IPS-NIHi7 (cell line): ENCODE data around the gene CNTNAP2.

Experiments
- DNase-seq: peaks from one replicate; pipeline ENCODE4 v3.0.0; 2012; ENCODE audit warnings: mixed read lengths; ENCODE audit errors: extremely low spot score

Gene CNTNAP2

DNA sequence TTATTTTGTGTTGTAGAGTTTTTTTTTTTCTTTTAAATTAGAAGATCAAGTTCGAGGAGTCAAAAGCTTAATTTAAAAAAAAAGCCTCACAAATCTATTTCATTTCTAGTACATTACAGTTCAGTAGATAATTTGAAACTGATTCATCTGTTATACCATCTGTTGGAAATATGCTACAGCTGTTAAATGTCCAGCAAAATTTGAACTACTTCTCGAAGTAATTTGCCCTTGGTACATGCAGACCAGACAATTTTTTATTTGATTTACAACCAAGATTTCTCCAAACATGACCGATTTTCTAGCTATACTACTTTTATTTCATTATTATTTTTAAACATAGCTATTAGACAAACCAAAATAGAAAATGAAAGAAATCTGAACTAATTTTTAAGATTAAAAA is 647.9 kb downstream of the CNTNAP2 start:
- no peak for DNase-seq

DNA sequence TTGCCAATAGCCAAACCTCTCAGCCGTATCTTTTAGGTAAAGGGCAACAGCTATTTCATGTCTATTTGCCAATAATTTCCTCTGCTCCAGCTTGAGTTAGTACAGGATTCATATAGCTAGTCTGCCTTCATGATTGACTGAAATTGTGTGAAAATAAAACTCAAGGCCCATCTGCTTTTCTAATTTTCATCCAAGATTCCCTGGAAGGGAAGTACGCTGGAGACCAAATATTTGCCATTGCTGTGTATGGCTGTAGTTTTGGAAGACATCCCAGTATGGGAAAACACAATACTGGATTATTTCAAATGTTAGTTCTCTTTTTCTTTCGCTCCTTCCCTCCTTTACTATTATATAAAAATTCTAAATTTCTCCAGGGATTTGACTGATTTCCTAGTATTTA is 652.4 kb downstream of the CNTNAP2 start:
- DNase-seq: no peak

DNA sequence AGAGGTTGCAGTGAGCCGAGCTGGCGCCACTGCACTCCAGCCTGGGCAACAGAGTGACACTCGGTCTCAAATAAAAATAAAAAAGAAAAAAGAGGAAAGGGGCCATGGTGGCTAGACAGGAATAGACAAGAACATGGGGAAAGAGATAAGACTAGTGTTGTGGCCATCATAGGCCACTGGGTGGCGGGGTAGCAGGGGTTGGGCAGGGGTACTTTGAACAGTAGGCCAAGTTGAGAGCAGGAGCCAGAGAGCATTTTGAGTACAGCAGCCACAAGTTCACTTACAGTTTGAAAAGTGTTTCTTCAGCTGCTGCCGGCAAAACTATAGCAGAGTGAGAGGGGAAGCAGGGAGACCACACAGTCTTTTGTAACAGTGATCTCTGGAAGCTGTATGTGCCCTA is 656.0 kb downstream of the CNTNAP2 start:
- DNase-seq: peak; percentile 80

DNA sequence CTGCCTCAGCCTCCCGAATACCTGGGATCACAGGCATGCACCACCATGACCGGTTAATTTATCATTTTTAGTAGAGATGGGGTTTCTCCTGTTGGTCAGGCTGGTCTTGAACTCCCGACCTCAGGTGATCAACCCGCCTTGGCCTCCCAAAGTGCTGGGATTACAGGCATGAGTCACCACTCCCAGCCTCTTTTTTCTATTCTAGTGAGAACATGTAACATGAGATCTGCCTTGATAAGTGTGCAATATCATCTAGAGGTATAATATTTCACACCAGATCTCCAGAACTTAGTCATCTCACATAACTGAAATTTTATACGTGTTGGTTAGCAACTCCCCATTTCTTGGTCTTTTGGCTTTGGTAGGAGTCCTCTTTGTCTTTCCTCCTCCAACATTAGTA is 656.9 kb downstream of the CNTNAP2 start:
- no peak for DNase-seq

DNA sequence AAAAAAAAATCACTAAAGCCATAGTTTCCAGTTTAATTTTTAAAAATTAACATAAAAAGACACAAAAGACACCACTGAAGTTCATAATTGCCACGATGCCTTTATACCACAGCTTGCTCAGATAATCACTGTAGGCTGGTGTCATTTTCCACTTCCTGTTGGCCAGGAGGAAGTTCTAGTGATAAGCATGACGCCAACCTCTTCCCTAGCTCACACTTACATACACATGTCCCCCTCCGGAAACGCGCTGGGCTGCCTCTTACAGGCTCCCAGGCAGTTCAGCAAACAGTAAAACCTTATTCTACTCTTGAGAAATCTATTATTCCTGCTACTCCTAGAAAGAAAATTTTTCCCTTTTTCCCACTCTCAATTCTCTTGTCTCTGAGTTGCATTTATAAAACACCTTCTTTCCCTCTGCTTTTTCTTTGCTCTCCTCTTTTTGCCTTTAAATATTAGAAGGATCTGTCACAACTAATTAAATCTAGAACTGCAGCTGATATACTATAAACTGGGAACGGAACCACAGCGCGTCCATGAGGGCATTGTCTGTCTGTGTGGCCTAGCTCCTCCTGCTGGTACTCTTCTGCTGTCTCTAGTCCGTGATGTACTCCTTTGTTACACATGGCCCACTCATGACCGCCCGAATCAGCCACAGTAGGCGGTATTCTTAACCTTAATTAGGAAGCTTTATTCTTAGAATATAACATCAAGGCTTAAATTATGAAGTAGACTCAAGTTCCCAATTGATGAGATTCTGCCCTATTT is 664.9 kb downstream of the CNTNAP2 start:
- DNase-seq: no peak

DNA sequence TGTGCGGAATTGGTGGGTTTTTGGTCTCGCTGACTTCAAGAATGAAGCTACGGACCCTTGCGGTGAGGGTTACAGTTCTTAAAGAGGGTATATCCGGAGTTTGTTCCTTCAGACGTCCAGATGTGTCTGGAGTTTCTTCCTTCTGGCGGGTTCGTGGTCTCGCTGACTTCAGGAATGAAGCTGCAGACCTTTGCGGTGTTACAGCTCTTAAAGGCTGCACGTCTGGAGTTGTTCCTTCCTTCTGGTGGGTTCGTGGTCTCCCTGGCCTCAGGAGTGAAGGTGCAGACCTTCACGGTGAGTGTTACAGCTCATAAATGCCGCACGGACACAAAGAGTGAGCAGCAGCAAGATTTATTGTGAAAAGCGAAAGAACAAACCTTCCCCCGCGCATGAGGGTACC is 670.7 kb downstream of the CNTNAP2 start:
- no peak for DNase-seq

DNA sequence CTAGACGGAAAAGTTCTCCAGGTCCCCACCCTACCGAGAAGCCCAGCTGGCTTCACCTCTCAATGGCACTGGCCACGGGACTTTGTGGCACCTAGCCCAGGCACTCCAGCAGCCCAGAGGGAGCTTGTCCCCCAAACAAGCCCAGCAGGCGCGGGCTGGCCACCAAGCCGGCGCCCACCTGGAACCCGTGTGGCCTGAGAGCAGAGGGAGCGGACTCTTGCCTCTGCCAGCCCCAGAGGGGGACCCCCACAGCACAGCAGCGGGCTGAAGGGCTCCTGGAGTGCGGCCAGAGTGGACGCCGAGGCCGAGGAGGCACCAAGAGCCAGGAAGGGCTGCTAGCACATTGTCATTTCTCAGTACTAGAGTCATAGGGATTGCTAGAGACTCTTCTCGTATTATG is 671.4 kb downstream of the CNTNAP2 start:
- DNase-seq: no peak

DNA sequence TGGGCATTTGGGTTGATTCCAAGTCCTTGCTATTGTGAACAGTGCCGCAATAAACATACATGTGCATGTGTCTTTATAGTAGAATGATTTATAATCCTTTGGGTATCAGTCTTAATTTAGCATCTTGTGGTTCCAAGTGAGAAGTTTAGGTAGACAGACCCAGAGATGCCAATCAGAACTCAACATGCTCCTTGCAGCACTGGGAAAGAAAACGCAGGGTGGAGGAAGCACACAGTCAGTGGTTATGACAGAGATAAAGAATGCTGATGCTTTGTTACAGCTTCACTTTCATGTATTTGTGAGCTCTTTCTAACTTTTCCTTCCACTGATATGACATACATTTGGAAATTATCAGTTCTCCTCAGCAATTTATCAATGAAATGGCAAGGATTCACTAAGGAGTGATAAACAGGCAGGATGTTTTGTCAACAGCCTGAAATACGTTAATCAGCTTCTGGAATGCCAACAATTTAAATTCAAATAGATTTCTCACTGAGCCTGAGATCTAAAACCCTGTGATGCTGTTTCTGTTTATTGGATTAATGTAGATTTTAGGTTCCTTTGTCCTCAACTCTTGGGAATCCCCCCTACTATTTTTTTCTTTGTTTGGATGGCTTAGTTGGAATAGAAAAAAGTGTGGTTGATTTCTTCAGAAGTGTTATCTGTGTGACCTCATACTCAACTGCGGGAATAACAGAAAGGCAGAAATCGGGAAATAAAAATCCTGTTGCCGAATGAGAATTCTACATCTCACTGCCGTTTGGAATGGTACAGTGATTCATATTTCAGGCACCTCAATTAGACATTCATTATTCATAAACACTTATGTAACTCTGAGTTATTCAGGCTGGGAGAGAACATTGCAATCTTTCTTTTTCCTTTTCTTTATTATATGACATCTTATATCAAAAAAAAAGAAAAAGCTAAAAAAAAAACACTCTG is 675.0 kb downstream of the CNTNAP2 start:
- peak; percentile 20 for DNase-seq

DNA sequence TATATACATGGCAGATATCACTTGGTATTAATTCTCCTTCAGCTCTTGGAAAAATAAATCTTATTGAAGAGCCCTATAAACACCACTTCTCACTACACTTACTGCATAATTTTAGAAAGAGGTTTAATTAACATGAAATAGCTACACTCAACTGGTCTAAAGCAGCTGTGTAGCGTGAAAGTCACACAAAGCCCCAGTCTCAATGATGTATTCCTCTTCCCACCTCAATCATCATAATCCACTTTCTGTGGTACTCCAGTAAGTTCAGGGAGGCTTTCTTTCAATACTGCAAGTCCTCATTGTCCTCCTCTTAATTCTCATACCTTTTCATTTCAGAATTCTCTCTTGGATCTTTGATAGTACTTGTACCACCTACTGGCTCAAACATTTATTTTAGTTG is 688.0 kb downstream of the CNTNAP2 start:
- no peak for DNase-seq

DNA sequence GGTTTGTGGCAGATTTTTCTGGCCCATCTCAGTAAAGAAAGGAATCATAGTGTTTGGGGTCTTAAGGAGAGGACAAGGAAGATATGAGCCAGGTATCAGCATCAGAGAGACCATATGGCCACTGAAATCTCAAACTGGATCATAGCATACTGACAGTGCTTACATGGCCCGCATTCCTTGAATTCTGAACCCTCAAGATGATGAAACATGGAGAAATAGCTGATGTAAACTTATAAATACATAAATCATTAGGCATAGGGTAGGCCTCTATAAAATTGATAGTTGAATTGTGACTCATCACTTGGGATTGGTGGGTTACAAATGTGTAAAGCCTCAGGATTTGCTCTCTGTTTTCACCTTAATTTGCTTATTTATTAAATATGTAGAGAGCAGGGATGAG is 688.5 kb downstream of the CNTNAP2 start:
- no peak for DNase-seq

DNA sequence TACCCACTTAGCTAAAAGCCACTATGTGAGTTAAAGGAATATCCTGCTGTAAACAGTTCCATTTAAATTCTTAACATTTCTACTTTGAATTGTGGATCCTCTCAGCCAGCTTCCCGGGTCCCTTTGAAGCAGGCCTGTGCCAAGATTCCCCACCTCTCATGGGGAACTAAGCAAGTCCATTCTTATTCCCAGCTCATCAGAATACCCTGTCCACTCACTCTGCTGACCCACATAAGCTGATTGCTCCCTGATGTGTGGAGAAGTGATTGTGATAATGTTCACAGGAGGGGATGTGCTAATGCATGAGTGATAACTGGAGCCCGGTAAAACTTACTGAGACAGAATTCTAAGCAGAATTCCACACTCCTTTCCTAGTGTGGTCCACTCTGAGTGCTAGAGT is 709.7 kb downstream of the CNTNAP2 start:
- DNase-seq: peak; percentile 40

DNA sequence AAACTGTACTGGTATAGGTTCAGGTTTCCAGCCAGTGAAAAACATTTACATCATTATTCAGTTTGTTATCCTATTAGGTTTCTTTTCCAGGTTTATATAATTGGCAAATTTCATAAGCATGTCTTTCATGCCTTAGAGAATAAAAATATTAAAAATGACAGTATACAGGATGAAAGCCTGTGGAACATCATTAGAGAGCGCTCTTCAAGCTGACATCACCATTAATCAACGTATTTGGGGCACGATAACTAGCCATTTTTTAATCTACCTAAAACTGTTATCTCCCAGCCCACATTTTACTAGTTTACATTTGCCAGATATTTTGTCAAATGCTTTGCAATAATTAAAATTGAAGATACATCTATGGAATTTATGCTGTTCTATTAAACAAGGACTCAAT is 714.1 kb downstream of the CNTNAP2 start:
- no peak for DNase-seq

DNA sequence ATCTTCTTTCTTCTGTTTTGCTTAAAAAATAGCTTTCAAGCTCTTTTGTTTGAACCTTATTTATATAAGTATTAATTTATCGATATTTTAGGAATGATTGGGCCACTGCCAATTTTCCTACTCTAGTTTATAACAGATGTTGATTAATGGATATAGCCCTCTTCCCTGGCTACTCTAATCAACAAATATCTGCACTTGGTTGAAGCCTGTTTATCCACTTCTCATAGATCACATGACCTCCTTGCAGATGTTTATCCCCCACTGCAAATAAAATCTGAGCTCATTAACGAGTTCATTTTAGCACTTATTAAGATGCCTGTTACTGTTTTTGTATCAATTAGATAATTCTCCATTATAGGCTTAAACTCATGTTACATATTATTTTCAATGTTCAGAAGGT is 715.3 kb downstream of the CNTNAP2 start:
- no peak for DNase-seq

DNA sequence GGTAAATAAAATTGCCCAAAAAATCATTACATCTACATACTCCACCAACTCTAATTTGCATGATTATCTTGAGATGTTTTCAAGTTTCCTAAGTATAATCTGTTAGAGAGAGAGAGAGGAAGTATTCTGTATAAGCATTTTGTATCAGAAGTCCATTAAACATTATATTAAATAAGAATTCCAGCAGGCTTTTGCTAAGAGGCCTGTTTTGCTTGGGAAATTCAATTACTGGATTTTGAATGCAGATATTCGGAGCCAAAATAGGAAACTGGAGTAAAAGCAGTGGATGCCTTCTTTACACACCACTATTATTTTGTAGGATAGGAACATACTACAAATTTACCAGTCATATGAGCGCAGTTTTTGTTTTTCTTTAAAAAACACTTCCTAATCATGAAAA is 727.8 kb downstream of the CNTNAP2 start:
- no peak for DNase-seq

DNA sequence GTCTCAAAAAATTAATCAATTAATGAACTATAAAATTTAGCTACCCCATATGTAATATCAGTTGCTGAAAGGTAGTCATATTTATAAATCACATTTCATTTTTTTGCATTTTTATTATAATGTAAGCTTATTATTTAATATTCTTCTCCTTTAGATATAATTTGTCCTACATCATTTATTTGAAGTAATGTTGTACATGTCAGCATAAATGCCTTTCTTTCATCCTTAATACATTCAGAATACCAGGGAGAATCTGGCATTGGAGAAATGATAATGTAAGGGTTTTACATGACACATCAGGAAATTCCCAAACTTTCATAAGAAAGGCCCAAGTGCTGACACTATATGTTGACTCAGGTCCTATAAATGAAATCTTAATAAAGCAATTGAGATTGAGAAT is 742.1 kb downstream of the CNTNAP2 start:
- DNase-seq: no peak

DNA sequence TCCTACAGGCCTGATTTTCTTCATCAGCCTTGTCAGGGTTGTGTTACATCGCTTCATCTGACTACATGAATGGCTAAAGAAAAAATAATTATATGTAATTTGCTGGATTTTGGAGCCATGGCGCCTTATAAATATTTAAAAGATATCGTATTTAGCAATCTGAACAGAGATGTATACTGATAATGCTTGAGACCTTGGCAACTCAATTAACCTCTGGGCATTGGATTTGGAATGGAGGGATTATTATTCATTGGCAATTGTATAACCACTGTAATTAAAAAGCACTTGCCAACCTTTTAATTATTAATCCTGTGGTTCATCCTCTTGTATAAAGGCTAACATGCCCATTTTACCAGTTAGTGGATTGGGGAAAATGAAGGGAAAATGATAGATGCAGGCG is 745.1 kb downstream of the CNTNAP2 start:
- DNase-seq: no peak

DNA sequence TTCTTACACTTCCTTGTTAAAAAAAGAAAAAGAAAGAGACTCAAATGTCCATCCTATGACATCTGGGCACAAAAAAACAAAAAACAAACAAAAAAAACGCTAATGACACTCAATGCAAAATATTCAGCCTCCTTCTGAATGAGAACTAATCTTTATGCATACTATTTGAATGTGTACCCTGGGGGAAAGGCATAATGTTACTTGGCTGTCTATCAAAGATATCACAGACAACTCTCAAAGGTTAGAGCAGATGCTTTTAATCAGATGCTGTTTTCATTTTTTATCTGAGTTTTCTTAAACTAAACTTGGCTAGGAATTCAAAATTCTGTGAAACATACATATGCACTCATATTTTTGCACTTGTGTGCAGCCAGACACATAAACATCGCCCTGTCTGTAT is 745.8 kb downstream of the CNTNAP2 start:
- no peak for DNase-seq

DNA sequence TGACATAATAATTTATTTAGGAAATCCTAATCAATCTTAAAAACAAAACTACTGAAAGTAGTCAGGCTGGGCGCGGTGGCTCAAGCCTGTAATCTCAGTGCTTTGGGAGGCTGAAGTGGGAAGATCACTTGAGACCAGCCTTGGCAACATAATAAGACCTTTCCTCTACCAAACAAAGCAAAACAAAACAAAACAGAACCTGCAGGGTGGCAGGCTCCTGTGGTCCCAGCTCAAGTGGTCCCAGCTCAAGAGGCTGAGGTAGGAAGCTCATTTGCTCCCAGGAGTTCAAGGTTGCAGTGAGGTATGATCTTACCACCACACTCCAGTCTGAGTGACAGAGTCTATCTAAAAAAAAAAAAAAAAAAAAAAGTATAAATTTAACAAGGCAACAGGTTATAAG is 748.0 kb downstream of the CNTNAP2 start:
- no peak for DNase-seq

DNA sequence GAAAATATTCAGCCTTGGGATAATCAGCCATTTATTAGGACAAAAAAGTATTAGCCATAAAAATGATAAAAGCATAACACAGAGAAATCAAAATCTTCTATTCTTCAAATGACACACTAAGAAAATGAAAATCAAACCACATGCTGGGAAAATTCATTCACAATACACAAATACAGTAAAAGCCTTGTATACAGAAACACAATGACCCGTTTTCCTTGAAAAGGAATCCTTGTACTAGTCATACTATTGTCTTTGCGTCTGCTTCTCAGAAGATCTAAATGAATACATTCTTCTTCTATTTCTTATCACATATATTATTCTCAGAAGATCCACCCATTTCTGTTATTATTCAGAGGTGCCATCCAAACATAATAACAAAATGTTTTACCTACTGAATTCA is 749.1 kb downstream of the CNTNAP2 start:
- DNase-seq: no peak

DNA sequence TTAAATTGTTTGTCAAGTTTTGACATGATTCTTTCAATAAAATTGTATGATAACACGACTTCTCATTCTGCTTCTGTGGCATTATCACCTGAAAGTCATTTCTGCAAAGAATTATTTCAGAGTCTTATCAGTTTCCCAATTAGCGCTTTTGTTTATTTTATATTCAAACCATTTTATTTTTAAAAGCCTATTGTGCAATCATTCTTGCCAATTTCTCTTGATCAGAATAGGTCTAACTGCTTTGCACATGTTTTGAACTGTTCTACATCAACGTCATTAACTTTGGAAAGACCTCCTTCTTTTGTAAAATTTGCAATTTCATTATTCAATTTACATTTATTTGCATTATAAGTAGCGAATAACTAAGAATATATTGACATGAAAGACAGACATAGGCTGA is 758.1 kb downstream of the CNTNAP2 start:
- DNase-seq: no peak

DNA sequence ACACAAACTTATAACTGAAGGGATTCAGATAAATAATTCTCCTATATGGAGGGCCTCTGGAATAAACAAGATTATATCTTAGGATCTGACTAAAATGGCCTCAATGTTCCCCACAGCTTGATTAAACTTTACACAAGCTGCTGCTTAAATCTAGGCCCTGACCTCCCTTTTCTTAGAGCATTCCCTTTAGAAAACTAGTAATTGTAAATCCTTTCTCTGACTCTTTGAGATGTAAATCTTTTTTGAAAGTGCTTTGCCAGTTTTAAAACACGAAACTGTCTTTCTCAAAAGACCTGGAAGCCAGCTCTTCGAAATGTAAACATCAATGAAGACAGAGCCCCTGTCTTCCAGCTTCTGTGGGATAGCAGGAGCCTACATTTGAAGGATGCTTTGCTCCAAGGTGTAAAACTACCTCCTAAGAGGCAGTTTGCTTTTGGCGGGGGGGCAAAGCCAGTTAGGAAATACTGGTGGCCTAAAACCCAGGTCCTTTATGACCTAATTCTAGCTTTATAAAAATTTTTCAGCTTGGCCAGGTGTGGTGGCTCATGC is 758.7 kb downstream of the CNTNAP2 start:
- DNase-seq: peak; percentile 9

DNA sequence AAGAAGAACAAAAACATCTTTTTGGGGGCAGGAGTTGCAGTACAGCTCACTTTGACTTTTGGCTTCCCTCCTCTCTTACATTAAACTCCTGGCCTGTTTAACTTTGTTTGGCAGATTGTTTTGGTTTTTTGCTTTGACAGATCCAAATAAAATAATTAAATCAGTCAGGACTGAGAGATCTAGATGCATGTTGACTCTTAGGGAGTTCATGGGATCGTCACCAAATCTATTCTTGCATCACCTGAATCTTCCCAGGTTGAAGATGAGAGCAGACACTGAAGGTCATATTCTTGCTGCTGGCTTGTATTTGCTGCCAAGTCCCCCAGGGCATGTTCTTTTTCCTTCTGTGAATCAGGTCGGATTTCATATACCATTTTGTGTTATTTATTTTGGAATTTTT is 759.4 kb downstream of the CNTNAP2 start:
- no peak for DNase-seq

DNA sequence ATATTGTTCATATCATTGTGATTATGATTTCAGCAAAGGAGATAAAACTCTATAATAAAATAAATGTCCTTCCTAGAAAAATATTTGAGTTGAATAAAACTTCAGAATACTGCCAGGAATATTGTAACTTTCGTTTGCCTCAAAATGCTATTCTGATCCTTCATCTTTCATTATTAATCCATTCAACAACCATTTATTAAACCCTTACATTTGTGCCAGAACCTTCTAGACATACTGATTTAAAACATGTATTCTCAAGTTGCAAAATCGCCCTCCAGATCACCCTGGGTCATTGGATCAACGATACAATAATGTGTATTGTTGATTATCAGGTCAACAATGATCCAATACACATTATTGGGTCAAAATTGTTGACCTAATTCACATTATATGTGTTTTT is 759.8 kb downstream of the CNTNAP2 start:
- DNase-seq: no peak
